Spleen (tissue), 7 donors: ENCODE measurements around the gene TMEM120A.

Experiments
- CTCF ChIP-seq, 11 experiments: fragments of 200-600 bp in 7 of 11; fragments of 450-650 bp in 4 of 11; sonication (generic) in 4 of 11; IDR thresholded peaks in 8 of 11; conservative IDR thresholded peaks in 3 of 11; 1 replicate in 7 of 11; 2 replicates in 4 of 11; pipeline versions ENCODE4 v1.4.0 to v1.8.0; 2016 to 2021; ENCODE audit warnings: antibody characterized with exemption in 11 of 11, inconsistent platforms in 4 of 11, mild to moderate bottlenecking in 1 of 11
- POLR2AphosphoS5 ChIP-seq, 3 donors: sonication (generic); formaldehyde crosslinking; IDR thresholded peaks; one replicate each; pipeline ENCODE4 v1.5.1; 2017; ENCODE audit warnings: antibody characterized with exemption in 3 of 3
- donor health status: DM: no; HTN: no; CAD: no; lungs with moderate emphysema.
- donor health status: DM: no; HTN: no; CAD: no.
- donor health status: DM: no; HTN: no; CAD: no.

GRCh38 chr7:76002822-76003221 lies 8.4 kb upstream of the TMEM120A start:
- TF ChIP-seq POLR2AphosphoS5 (IDR thresholded peaks at IDR 0.05) (no peak), CTCF (IDR thresholded peaks at IDR 0.05 in 8 of 11, conservative IDR thresholded peaks at IDR 0.05 in 3 of 11) (no peak)
